ENCODE results near the gene CCDC191.

DNA sequence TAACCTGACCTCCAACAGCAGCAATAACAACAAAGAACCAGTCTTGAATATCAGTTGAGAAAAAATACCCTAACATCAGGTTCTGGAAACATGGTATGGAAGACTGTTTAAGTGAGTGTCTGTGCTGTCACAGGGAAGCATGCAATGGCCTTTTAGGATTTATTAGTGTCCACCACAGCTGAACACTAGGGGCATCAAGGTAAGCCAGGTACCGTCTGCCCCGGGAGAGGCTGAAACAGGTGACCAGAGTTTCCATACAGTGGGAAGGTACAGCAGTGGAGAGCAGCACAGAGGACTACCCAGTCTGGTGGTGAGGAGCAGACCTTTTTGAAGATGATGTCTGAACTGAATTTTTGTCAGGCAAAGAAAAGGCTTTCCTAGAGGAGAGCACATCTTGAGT lies 90.2 kb downstream of the CCDC191 start:
- TF ChIP-seq, protein P1, sequence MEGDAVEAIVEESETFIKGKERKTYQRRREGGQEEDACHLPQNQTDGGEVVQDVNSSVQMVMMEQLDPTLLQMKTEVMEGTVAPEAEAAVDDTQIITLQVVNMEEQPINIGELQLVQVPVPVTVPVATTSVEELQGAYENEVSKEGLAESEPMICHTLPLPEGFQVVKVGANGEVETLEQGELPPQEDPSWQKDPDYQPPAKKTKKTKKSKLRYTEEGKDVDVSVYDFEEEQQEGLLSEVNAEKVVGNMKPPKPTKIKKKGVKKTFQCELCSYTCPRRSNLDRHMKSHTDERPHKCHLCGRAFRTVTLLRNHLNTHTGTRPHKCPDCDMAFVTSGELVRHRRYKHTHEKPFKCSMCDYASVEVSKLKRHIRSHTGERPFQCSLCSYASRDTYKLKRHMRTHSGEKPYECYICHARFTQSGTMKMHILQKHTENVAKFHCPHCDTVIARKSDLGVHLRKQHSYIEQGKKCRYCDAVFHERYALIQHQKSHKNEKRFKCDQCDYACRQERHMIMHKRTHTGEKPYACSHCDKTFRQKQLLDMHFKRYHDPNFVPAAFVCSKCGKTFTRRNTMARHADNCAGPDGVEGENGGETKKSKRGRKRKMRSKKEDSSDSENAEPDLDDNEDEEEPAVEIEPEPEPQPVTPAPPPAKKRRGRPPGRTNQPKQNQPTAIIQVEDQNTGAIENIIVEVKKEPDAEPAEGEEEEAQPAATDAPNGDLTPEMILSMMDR (IDR thresholded peaks at IDR 0.05): no peak
- TF ChIP-seq POLR2A (IDR thresholded peaks at IDR 0.05): no peak

Data from uterus (tissue), 2 donors.